Islet precursor cell (in vitro differentiated cells): ENCODE data around the gene B4GALT3.

Experiments
- DNase-seq: peaks from one replicate; pipeline ENCODE4 v3.0.0-alpha.2; 2018

B4GALT3 gene

GRCh38 chr1:161159913-161160243 is 17.4 kb downstream of the B4GALT3 start:
- no peak for DNase-seq

- peak; percentile 95 for DNase-seq
Measured at GRCh38 chr1:161159087-161159912, 18.0 kb downstream of the B4GALT3 start, which contains the start of gene USP21. Gene USP21, plus strand, starts transcription at chr1:161159500. Its CDS starts 1,141 bp downstream, at chr1:161160641.

- no peak for DNase-seq
Measured at GRCh38 chr1:161158316-161159010, 18.8 kb downstream of the B4GALT3 start.

- no peak for DNase-seq
Measured at GRCh38 chr1:161157867-161158266, 19.4 kb downstream of the B4GALT3 start.

- peak; percentile 90 for DNase-seq
Measured at GRCh38 chr1:161153682-161154337, 23.5 kb downstream of the B4GALT3 start, which contains the start of gene UFC1. Gene UFC1, plus strand, starts transcription at chr1:161153978. Its CDS starts 20 bp downstream, at chr1:161153998.

- no peak for DNase-seq
Measured at GRCh38 chr1:161153176-161153575, 24.1 kb downstream of the B4GALT3 start.

GRCh38 chr1:161145832-161146231 is 31.5 kb downstream of the B4GALT3 start:
- no peak for DNase-seq

- DNase-seq = no peak
Measured at GRCh38 chr1:161140755-161141400, 36.4 kb downstream of the B4GALT3 start.

GRCh38 chr1:161139766-161140165 is 37.5 kb downstream of the B4GALT3 start:
- no peak for DNase-seq

GRCh38 chr1:161138431-161138830 is 38.9 kb downstream of the B4GALT3 start:
- no peak for DNase-seq

GRCh38 chr1:161137881-161138280 is 39.4 kb downstream of the B4GALT3 start:
- DNase-seq = no peak

- DNase-seq = no peak
Measured at GRCh38 chr1:161133220-161133740, 44.0 kb downstream of the B4GALT3 start.

GRCh38 chr1:161132410-161133219 is 44.7 kb downstream of the B4GALT3 start, which contains the start of gene DEDD:
Gene DEDD, minus strand, starts transcription at chr1:161132667. Its CDS starts 8,205 bp downstream, at chr1:161124462.
- peak; percentile 98 for DNase-seq

- no peak for DNase-seq
Measured at GRCh38 chr1:161131523-161132409, 45.5 kb downstream of the B4GALT3 start.

GRCh38 chr1:161130266-161130665 is 47.0 kb downstream of the B4GALT3 start:
- DNase-seq = no peak

- DNase-seq = no peak
Measured at GRCh38 chr1:161128591-161129420, 48.5 kb downstream of the B4GALT3 start.

- no peak for DNase-seq
Measured at GRCh38 chr1:161127649-161128048, 49.7 kb downstream of the B4GALT3 start.

- no peak for DNase-seq
Measured at GRCh38 chr1:161122967-161123366, 54.3 kb downstream of the B4GALT3 start.

- no peak for DNase-seq
Measured at GRCh38 chr1:161121834-161122233, 55.5 kb downstream of the B4GALT3 start.
